Stomach (tissue), 4 donors: ENCODE measurements around the gene AP2A1.

Experiments used
- EP300 ChIP-seq: sonication (generic); formaldehyde crosslinking; IDR thresholded peaks from one replicate; pipeline ENCODE4 v1.6.1; 2017; ENCODE audit warnings: antibody characterized with exemption
- TF ChIP-seq, protein P1 (sequence below), 7 experiments: fragments of 450-650 bp in 4 of 7; fragments of 200-600 bp in 3 of 7; sonication (generic) in 3 of 7; IDR thresholded peaks; one replicate each; pipeline ENCODE4 v1.5.1; 2016 to 2019; ENCODE audit warnings: antibody characterized with exemption in 7 of 7, control low read depth in 2 of 7, mild to moderate bottlenecking in 1 of 7

DNA sequence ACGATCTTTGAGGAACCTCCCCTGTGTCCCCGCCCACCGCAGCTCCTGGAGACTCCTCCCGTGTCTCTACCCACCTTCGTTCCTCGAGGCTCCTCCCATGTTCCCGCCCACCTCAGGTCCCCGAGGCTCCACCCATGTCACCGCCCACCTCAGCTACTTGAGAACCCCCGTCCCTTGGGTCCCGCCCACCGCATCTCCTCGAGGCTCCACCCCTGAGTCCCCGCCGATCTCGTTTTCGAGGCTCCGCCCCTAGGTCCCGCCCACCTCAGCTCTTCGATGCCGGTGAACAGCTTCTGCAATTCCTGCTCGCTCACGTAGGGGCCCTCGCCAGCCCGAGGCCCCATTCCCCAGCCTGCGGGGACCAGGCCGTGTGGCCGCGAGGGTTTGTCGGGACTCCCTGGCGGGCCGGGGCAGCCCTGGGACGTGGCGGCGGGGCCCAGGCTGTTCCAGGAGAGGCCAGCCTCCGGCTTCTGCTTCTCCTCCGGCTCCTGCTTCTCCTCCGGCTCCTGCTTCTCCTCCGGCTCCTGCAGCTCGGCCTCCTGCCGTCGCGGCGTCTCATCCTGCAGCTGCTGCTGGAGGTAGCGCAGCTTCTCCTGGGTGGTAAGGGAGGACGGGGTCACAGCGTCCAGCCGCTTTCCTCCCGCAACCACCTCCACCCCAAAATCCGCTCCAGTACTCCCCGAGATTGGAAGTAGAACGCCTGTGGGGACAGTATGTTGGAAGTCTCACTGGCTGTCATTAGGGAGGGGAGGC lies 20.4 kb upstream of the AP2A1 start:
- no peak for TF ChIP-seq EP300
- TF ChIP-seq, protein P1, sequence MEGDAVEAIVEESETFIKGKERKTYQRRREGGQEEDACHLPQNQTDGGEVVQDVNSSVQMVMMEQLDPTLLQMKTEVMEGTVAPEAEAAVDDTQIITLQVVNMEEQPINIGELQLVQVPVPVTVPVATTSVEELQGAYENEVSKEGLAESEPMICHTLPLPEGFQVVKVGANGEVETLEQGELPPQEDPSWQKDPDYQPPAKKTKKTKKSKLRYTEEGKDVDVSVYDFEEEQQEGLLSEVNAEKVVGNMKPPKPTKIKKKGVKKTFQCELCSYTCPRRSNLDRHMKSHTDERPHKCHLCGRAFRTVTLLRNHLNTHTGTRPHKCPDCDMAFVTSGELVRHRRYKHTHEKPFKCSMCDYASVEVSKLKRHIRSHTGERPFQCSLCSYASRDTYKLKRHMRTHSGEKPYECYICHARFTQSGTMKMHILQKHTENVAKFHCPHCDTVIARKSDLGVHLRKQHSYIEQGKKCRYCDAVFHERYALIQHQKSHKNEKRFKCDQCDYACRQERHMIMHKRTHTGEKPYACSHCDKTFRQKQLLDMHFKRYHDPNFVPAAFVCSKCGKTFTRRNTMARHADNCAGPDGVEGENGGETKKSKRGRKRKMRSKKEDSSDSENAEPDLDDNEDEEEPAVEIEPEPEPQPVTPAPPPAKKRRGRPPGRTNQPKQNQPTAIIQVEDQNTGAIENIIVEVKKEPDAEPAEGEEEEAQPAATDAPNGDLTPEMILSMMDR (IDR thresholded peaks at IDR 0.05), result no peak
